HL-60 (cell line): Measurements from ENCODE around the gene HMOX2.

Experiments
- DNase-seq, 2 experiments: peaks; one replicate each; pipeline ENCODE4 v3.0.0-alpha.2; 2010 to 2020; ENCODE audit warnings: low read depth in 1 of 2, low spot score in 1 of 2
- H3K27ac ChIP-seq: fragments of 250-450 bp; sonication (Bioruptor Pico); replicated peaks from 2 replicates; pipeline ENCODE4 v1.5.1; 2020; ENCODE audit warnings: mild to moderate bottlenecking, moderate library complexity
- H3K27me3 ChIP-seq: fragments of 250-450 bp; sonication (Bioruptor Pico); 2 replicates; pipeline ENCODE4 v1.5.1; 2021; ENCODE audit warnings: mild to moderate bottlenecking, moderate library complexity; ENCODE audit not compliant: insufficient read depth, poor library complexity, severe bottlenecking
- H3K4me3 ChIP-seq: replicated peaks from 2 replicates; pipeline ENCODE4 v1.5.1; 2011; ENCODE audit warnings: mild to moderate bottlenecking, control low read depth, low read length; ENCODE audit not compliant: insufficient read depth
- CTCF ChIP-seq: IDR thresholded peaks from one replicate; pipeline ENCODE4 v1.5.1; 2011; ENCODE audit warnings: low read length, control low read depth, inconsistent platforms; ENCODE audit not compliant: insufficient read depth
- GABPA ChIP-seq: IDR thresholded peaks from 2 replicates; pipeline ENCODE4 v1.6.1; 2012; ENCODE audit warnings: low read depth
- POLR2AphosphoS5 ChIP-seq: IDR thresholded peaks from 2 replicates; pipeline ENCODE4 v1.6.1; 2012; ENCODE audit warnings: low read depth
- REST ChIP-seq: IDR thresholded peaks from 2 replicates; pipeline ENCODE4 v1.6.1; 2012; ENCODE audit warnings: low read depth; ENCODE audit not compliant: insufficient replicate concordance
- SPI1 ChIP-seq: IDR thresholded peaks from 2 replicates; pipeline ENCODE4 v1.6.1; 2012; ENCODE audit warnings: low read depth, mild to moderate bottlenecking, borderline replicate concordance

HMOX2 gene

GRCh38 chr16:4454623-4455022 is 21.6 kb upstream of the HMOX2 start:
- Histone ChIP-seq H3K27ac (no peak overlapping the region), H3K27me3 (no peaks in the 10 kb centered on the region), H3K4me3 (no peak overlapping the region)
- TF ChIP-seq CTCF (no peak), POLR2AphosphoS5 (no peak), GABPA (no peak), REST (peak; percentile 91)
- no peak for DNase-seq

DNA sequence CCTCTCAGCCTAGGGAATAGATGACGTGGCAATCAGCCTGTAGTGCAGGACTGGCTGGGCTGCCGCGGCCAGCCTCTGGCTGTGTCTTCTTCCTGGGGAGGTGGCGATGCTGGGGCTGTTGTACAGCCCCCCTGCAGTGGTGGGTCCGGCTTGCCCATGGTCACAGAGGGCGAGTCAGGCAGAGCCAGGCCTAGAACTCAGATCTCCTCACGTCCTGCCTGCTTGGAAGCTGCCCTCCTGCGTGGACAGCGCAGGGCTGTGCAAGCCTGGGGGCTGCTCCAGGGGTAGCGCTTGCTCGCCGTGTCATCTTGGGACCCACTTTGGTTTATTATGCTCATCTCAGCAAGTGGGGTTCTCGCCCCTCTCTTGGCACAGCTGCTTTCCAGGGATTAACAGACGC is 21.1 kb upstream of the HMOX2 start:
- H3K27me3 ChIP-seq = no peaks in the 10 kb centered on the region

DNA sequence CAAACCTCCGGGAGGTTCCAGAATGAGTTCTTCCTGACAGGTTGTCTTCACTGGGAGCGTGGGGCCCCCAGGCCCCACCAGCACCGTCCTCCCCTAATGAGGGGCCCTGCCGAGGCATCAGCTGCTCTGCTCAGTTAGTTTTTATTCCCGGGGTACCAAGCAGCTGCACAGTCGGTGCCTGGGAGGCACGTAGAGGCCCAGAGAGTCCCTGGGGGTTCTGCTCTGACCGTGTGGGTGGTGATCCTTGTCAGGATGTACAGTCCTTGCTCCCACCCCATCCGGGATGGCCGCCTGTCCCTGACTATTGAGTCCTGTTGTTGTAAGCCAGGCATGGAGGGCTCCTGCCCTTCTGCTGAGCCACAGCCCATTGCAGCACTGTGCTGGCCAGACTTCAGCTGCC is 20.2 kb upstream of the HMOX2 start:
- no peak for TF ChIP-seq REST
- TF ChIP-seq SPI1 = no peak
- no peak for TF ChIP-seq POLR2AphosphoS5
- no peak for TF ChIP-seq GABPA
- no peak for TF ChIP-seq CTCF

More for the DNA sequence above, 21.1 kb upstream of the HMOX2 start:
- no peak for DNase-seq
- H3K4me3 ChIP-seq = no peak overlapping the region
- H3K27ac ChIP-seq = no peak overlapping the region
- no peak for TF ChIP-seq CTCF
- TF ChIP-seq POLR2AphosphoS5 = no peak
- TF ChIP-seq SPI1 = no peak
- TF ChIP-seq REST = no peak

More for the DNA sequence above, 20.2 kb upstream of the HMOX2 start:
- Histone ChIP-seq H3K4me3 (no peak overlapping the region), H3K27ac (no peak overlapping the region), H3K27me3 (no peaks in the 10 kb centered on the region)
- DNase-seq = no peak
